ENCODE measurements around the gene FEM1A. TPM values are rescaled to one million over a fixed set of nuclear protein-coding genes. Genes with fewer than 3 reads are reported as not detected.

Gene FEM1A
- total and polyA plus RNA-seq, 2 of the 13 experiments (the other 11 are each of a cell fraction or from before 2014, with no cell fraction given): 3.2 to 10.8 TPM

DNA sequence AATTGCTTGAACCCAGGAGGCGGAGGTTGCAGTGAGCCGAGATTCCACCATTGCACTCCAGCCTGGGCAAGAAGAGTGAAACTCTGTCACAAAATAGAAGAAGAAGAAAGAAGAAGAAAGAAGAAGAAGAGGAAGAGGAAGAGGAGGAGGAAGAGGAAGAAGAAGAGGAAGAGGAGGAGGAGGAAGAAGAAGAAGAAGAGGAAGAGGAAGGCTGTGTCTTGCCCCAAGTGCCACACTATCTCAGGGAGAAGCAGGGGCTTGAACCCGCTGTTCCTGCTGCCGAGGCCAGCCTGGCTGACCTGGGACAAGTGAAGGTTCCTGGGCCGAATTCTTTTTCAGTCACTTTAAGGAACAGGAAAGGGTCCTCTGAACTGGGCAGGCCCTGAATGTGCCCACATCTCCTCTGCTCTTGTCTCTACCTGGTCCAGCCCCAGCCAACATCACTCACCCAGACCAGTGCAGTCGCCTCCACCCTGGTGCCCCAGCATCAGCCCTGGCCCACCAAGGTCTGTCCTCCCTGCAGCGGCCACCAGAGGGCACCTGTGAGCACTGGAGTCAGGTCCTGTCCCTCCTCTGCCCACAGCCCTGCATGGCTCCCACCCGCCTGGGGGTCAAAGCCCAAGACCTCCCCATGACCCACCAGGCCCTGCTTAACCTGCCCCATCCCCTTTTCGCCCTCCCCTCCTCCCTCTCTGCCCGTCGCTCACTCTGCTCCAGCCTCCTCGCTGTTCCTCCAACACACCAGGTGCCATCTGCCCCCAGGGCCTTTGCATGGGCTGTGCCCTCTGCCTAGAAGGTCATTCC lies 20.0 kb downstream of the FEM1A start (continued):
- TF ChIP-seq, protein P1, sequence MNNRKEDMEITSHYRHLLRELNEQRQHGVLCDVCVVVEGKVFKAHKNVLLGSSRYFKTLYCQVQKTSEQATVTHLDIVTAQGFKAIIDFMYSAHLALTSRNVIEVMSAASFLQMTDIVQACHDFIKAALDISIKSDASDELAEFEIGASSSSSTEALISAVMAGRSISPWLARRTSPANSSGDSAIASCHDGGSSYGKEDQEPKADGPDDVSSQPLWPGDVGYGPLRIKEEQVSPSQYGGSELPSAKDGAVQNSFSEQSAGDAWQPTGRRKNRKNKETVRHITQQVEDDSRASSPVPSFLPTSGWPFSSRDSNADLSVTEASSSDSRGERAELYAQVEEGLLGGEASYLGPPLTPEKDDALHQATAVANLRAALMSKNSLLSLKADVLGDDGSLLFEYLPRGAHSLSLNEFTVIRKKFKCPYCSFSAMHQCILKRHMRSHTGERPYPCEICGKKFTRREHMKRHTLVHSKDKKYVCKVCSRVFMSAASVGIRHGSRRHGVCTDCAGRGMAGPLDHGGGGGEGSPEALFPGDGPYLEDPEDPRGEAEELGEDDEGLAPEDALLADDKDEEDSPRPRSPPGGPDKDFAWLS (CRISPR knock-in tag; IDR thresholded peaks at IDR 0.05; ENCODE audit: borderline replicate concordance): no peak
- TF ChIP-seq ZBTB21 (CRISPR knock-in tag; IDR thresholded peaks at IDR 0.05) (no peak), ERF (CRISPR knock-in tag; IDR thresholded peaks at IDR 0.05) (0 out of 2 replicates have a peak, but pooled peaks have one; percentile 53), ZNF816 (CRISPR knock-in tag; IDR thresholded peaks at IDR 0.05; ENCODE audit: borderline replicate concordance) (no peak), ZSCAN22 (CRISPR knock-in tag; IDR thresholded peaks at IDR 0.05) (no peak), ZNF713 (CRISPR knock-in tag; IDR thresholded peaks at IDR 0.05) (0 out of 2 replicates have a peak, but pooled peaks have one; percentile 13), ELF1 (CRISPR knock-in tag; IDR thresholded peaks at IDR 0.05) (no peak), IKZF1 (IDR thresholded peaks at IDR 0.05) (no peak), ZNF605 (CRISPR knock-in tag; IDR thresholded peaks at IDR 0.05) (no peak), PBX2 (CRISPR knock-in tag; IDR thresholded peaks at IDR 0.05) (no peak), ZNF781 (CRISPR knock-in tag; IDR thresholded peaks at IDR 0.05; ENCODE audit: borderline replicate concordance, not compliant biosample characterization) (peak; percentile 23), NFIB (CRISPR knock-in tag; IDR thresholded peaks at IDR 0.05; ENCODE audit: borderline replicate concordance) (no peak), SSRP1 (CRISPR knock-in tag; IDR thresholded peaks at IDR 0.05) (no peak), ZFYVE20 (CRISPR knock-in tag; IDR thresholded peaks at IDR 0.05; ENCODE audit: borderline replicate concordance, low read depth) (no peak), TCF7L2 (IDR thresholded peaks at IDR 0.05; ENCODE audit: low read depth, low read length) (no peak), ZNF597 (CRISPR knock-in tag; IDR thresholded peaks at IDR 0.05) (no peak)
- TF ChIP-seq, protein P2, sequence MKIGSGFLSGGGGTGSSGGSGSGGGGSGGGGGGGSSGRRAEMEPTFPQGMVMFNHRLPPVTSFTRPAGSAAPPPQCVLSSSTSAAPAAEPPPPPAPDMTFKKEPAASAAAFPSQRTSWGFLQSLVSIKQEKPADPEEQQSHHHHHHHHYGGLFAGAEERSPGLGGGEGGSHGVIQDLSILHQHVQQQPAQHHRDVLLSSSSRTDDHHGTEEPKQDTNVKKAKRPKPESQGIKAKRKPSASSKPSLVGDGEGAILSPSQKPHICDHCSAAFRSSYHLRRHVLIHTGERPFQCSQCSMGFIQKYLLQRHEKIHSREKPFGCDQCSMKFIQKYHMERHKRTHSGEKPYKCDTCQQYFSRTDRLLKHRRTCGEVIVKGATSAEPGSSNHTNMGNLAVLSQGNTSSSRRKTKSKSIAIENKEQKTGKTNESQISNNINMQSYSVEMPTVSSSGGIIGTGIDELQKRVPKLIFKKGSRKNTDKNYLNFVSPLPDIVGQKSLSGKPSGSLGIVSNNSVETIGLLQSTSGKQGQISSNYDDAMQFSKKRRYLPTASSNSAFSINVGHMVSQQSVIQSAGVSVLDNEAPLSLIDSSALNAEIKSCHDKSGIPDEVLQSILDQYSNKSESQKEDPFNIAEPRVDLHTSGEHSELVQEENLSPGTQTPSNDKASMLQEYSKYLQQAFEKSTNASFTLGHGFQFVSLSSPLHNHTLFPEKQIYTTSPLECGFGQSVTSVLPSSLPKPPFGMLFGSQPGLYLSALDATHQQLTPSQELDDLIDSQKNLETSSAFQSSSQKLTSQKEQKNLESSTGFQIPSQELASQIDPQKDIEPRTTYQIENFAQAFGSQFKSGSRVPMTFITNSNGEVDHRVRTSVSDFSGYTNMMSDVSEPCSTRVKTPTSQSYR (CRISPR knock-in tag; IDR thresholded peaks at IDR 0.05; ENCODE audit: borderline replicate concordance): no peak
- TF ChIP-seq, protein P3, sequence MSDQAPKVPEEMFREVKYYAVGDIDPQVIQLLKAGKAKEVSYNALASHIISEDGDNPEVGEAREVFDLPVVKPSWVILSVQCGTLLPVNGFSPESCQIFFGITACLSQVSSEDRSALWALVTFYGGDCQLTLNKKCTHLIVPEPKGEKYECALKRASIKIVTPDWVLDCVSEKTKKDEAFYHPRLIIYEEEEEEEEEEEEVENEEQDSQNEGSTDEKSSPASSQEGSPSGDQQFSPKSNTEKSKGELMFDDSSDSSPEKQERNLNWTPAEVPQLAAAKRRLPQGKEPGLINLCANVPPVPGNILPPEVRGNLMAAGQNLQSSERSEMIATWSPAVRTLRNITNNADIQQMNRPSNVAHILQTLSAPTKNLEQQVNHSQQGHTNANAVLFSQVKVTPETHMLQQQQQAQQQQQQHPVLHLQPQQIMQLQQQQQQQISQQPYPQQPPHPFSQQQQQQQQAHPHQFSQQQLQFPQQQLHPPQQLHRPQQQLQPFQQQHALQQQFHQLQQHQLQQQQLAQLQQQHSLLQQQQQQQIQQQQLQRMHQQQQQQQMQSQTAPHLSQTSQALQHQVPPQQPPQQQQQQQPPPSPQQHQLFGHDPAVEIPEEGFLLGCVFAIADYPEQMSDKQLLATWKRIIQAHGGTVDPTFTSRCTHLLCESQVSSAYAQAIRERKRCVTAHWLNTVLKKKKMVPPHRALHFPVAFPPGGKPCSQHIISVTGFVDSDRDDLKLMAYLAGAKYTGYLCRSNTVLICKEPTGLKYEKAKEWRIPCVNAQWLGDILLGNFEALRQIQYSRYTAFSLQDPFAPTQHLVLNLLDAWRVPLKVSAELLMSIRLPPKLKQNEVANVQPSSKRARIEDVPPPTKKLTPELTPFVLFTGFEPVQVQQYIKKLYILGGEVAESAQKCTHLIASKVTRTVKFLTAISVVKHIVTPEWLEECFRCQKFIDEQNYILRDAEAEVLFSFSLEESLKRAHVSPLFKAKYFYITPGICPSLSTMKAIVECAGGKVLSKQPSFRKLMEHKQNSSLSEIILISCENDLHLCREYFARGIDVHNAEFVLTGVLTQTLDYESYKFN (CRISPR knock-in tag; conservative IDR thresholded peaks at IDR 0.05): no peak
